GM23338 (cell line): Measurements from ENCODE around the gene GTSE1. TPM values are rescaled to one million over a fixed set of nuclear protein-coding genes. Genes with fewer than 3 reads are reported as not detected.

Experiments used
- ATAC-seq: fragments of 200-7000 bp; cut with Tn5 transposase; 3 replicates; pipeline ENCODE4 v1.9.1; 2020
- DNase-seq: peaks from one replicate; pipeline ENCODE4 v3.0.0-alpha.2; 2015; ENCODE audit warnings: low spot score
- H2AFZ ChIP-seq: fragments of 200-600 bp; sonication (generic); 2 replicates; pipeline ENCODE4 v1.8.0; 2016; ENCODE audit warnings: antibody characterized with exemption, mild to moderate bottlenecking, moderate library complexity
- H3F3A ChIP-seq: fragments of 200-600 bp; sonication (generic); replicated peaks from 2 replicates; pipeline ENCODE4 v1.8.0; 2017; ENCODE audit warnings: antibody characterized with exemption, mixed run types, low read depth
- H3K27ac ChIP-seq: fragments of 200-600 bp; sonication (generic); 2 replicates; pipeline ENCODE4 v1.6.1; 2016; ENCODE audit warnings: low read depth
- H3K27me3 ChIP-seq: fragments of 200-600 bp; sonication (generic); 2 replicates; pipeline ENCODE4 v1.8.0; 2016; ENCODE audit warnings: mild to moderate bottlenecking, mixed run types, moderate library complexity; ENCODE audit not compliant: insufficient read depth
- H3K36me3 ChIP-seq: fragments of 200-600 bp; sonication (generic); 2 replicates; pipeline ENCODE4 v1.8.0; 2016; ENCODE audit warnings: mild to moderate bottlenecking; ENCODE audit not compliant: insufficient read depth
- H3K4me1 ChIP-seq: fragments of 200-600 bp; sonication (generic); 2 replicates; pipeline ENCODE4 v1.8.0; 2016; ENCODE audit warnings: mild to moderate bottlenecking, moderate library complexity; ENCODE audit not compliant: insufficient read depth
- H3K4me2 ChIP-seq: fragments of 200-600 bp; sonication (generic); 2 replicates; pipeline ENCODE4 v1.7.1; 2017; ENCODE audit warnings: mixed run types
- H3K4me3 ChIP-seq: fragments of 200-600 bp; sonication (generic); 2 replicates; pipeline ENCODE4 v1.6.1; 2016; ENCODE audit warnings: mixed run types
- H3K79me2 ChIP-seq: fragments of 200-600 bp; sonication (generic); replicated peaks from 2 replicates; pipeline ENCODE4 v1.8.0; 2017; ENCODE audit warnings: mild to moderate bottlenecking; ENCODE audit not compliant: insufficient read depth
- H3K9me2 ChIP-seq: fragments of 200-600 bp; sonication (generic); 2 replicates; pipeline ENCODE4 v1.8.0; 2017; ENCODE audit not compliant: insufficient read depth
- H4K20me1 ChIP-seq: fragments of 200-600 bp; sonication (generic); replicated peaks from 2 replicates; pipeline ENCODE4 v1.8.0; 2017; ENCODE audit warnings: mild to moderate bottlenecking; ENCODE audit not compliant: insufficient read depth
- H3K27ac Mint-ChIP-seq: 2 replicates; pipeline ENCODE4 v1.8.0; 2020; ENCODE audit warnings: inconsistent platforms, mild to moderate bottlenecking, moderate library complexity, mixed read lengths
- H3K27me3 Mint-ChIP-seq: 3 replicates; pipeline ENCODE4 v1.8.0; 2022; ENCODE audit warnings: low read depth, mild to moderate bottlenecking, moderate library complexity, mixed read lengths, inconsistent platforms; ENCODE audit not compliant: insufficient read depth, poor library complexity
- H3K36me3 Mint-ChIP-seq: 3 replicates; pipeline ENCODE4 v1.8.0; 2021; ENCODE audit warnings: low read depth, mild to moderate bottlenecking, inconsistent platforms, moderate library complexity, mixed read lengths
- H3K4me1 Mint-ChIP-seq: 3 replicates; pipeline ENCODE4 v1.8.0; 2020; ENCODE audit warnings: mild to moderate bottlenecking, inconsistent platforms, mixed read lengths
- H3K4me3 Mint-ChIP-seq: 3 replicates; pipeline ENCODE4 v1.8.0; 2021; ENCODE audit warnings: moderate library complexity, mild to moderate bottlenecking, inconsistent platforms, mixed read lengths
- H3K9me3 Mint-ChIP-seq: 3 replicates; pipeline ENCODE4 v1.8.0; 2020; ENCODE audit warnings: moderate library complexity, mild to moderate bottlenecking, inconsistent platforms, mixed read lengths
- CREB1 ChIP-seq: fragments of 250-450 bp; sonication (Bioruptor Pico); IDR thresholded peaks from 2 replicates; pipeline ENCODE4 v1.5.0; 2020; ENCODE audit warnings: low read depth, mild to moderate bottlenecking, moderate library complexity
- EZH2 ChIP-seq: fragments of 200-600 bp; sonication (generic); IDR thresholded peaks from one replicate; pipeline ENCODE4 v1.8.0; 2017; ENCODE audit warnings: antibody characterized with exemption, mild to moderate bottlenecking, low read depth; ENCODE audit not compliant: unreplicated experiment
- EZH2phosphoT487 ChIP-seq: fragments of 200-600 bp; sonication (generic); IDR thresholded peaks from one replicate; pipeline ENCODE4 v1.8.1; 2018; ENCODE audit warnings: antibody characterized with exemption; ENCODE audit not compliant: unreplicated experiment
- JUNB ChIP-seq: IDR thresholded peaks from one replicate; pipeline ENCODE4 v1.6.1; 2016; ENCODE audit warnings: antibody characterized with exemption; ENCODE audit not compliant: unreplicated experiment
- NANOG ChIP-seq: IDR thresholded peaks from 2 replicates; pipeline ENCODE4 v1.6.1; 2016; ENCODE audit warnings: antibody characterized with exemption, borderline replicate concordance
- POLR2AphosphoS5 ChIP-seq: IDR thresholded peaks from 2 replicates; pipeline ENCODE4 v1.6.1; 2016; ENCODE audit warnings: antibody characterized with exemption, low read depth
- STAT1 ChIP-seq: IDR thresholded peaks from one replicate; pipeline ENCODE4 v1.6.1; 2016; ENCODE audit warnings: antibody characterized with exemption; ENCODE audit not compliant: unreplicated experiment
- ZNF114 ChIP-seq: fragments of 250-450 bp; sonication (Bioruptor Pico); IDR thresholded peaks from 2 replicates; pipeline ENCODE4 v1.5.0; 2020; ENCODE audit warnings: mild to moderate bottlenecking, moderate library complexity
- ZNF331 ChIP-seq: fragments of 250-450 bp; sonication (Bioruptor Pico); IDR thresholded peaks from 2 replicates; pipeline ENCODE4 v1.5.0; 2020; ENCODE audit warnings: low read depth, mild to moderate bottlenecking, moderate library complexity
- polyA plus RNA-seq: library from polyadenylated mRNA; unstranded; fragments of >200 nt; fragmentation: Nextera tagmentation; extraction: Ambion mirVana; gene quantifications from 2 replicates; pipeline ENCODE4 v1.2.1, GENCODE V29; 2016
- total RNA-seq: library from RNA; depleted of rRNA; stranded (reverse); fragments of >200 nt; shearing (Covaris generic); gene quantifications from 2 replicates; pipeline ENCODE4 v1.2.3, GENCODE V29; 2014
- TF ChIP-seq, protein P1 (sequence below): IDR thresholded peaks from 2 replicates; pipeline ENCODE4 v1.6.1; 2016; ENCODE audit warnings: antibody characterized with exemption
- TF ChIP-seq, protein P2 (sequence below), 2 experiments: fragments of 200-600 bp in 1 of 2; sonication (generic) in 1 of 2; conservative IDR thresholded peaks; 2 replicates each; pipeline versions ENCODE4 v1.5.1 to v1.6.1; 2016 to 2017; ENCODE audit warnings: antibody characterized with exemption in 2 of 2, low read depth in 2 of 2, mild to moderate bottlenecking in 2 of 2, moderate library complexity in 1 of 2
- TF ChIP-seq, protein P3 (sequence below): fragments of 250-450 bp; sonication (Bioruptor Pico); IDR thresholded peaks from 2 replicates; pipeline ENCODE4 v1.5.0; 2020; ENCODE audit warnings: mild to moderate bottlenecking, moderate library complexity
- TF ChIP-seq, protein P4 (sequence below): IDR thresholded peaks from one replicate; pipeline ENCODE4 v1.6.1; 2018; ENCODE audit warnings: antibody characterized with exemption; ENCODE audit not compliant: unreplicated experiment

Gene GTSE1
- total and polyA plus RNA-seq, 2 experiments from 2014 or later = 26.3 to 28.6 TPM

DNA sequence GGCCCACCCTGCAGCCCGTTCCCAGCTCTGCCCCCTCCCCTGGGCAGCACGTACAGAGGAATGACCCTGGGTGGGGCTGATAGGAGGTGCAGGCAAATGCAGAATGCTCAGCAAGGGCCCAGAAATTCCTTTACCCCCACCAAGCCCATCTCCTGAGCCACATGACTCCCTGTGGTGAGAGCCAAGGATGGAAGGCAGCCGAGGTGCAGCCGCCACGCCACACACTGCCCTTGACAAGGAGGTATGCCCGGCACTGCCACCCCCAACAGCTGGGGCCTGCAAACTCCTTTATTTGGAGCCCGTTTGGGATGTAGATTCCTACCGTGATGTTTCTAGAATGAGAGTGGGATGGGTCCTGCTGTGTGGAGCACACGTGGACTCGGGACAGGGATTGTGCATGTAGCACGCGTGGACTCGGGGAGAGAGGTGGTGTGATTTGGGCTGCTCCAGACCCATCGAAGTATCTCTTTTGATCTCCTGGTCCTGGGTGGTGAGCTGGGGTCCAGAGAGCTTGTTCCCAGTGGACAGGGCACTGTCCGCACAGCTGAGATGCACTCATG, 12.9 kb downstream of the GTSE1 start:
- Histone ChIP-seq H3K27me3 (no peaks in the 10 kb centered on the region), H3K9me2 (no peaks in the 10 kb centered on the region), H3K79me2 (peaks cover 36% of the 10 kb centered on the region), H3K36me3 (no peaks in the 10 kb centered on the region; the same call in 1 of the 2 replicates), H3K27ac (no peak overlapping the region), H2AFZ (no peak overlapping the region), H3K4me2 (no peak overlapping the region), H3K4me3 (no peak overlapping the region), H4K20me1 (peaks cover 13% of the 10 kb centered on the region; the same call in 1 of the 2 replicates), H3F3A (no peaks in the 10 kb centered on the region), H3K4me1 (no peaks in the 10 kb centered on the region)
- no peak for DNase-seq
- TF ChIP-seq ZNF331 (CRISPR knock-in tag) (no peak), JUNB (no peak), NANOG (no peak), EZH2 (no peak), EZH2phosphoT487 (no peak), ZNF114 (CRISPR knock-in tag) (no peak), CREB1 (CRISPR knock-in tag) (no peak), POLR2AphosphoS5 (no peak), STAT1 (no peak)
- TF ChIP-seq, protein P1, sequence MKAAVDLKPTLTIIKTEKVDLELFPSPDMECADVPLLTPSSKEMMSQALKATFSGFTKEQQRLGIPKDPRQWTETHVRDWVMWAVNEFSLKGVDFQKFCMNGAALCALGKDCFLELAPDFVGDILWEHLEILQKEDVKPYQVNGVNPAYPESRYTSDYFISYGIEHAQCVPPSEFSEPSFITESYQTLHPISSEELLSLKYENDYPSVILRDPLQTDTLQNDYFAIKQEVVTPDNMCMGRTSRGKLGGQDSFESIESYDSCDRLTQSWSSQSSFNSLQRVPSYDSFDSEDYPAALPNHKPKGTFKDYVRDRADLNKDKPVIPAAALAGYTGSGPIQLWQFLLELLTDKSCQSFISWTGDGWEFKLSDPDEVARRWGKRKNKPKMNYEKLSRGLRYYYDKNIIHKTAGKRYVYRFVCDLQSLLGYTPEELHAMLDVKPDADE = no peak
- TF ChIP-seq, protein P2, sequence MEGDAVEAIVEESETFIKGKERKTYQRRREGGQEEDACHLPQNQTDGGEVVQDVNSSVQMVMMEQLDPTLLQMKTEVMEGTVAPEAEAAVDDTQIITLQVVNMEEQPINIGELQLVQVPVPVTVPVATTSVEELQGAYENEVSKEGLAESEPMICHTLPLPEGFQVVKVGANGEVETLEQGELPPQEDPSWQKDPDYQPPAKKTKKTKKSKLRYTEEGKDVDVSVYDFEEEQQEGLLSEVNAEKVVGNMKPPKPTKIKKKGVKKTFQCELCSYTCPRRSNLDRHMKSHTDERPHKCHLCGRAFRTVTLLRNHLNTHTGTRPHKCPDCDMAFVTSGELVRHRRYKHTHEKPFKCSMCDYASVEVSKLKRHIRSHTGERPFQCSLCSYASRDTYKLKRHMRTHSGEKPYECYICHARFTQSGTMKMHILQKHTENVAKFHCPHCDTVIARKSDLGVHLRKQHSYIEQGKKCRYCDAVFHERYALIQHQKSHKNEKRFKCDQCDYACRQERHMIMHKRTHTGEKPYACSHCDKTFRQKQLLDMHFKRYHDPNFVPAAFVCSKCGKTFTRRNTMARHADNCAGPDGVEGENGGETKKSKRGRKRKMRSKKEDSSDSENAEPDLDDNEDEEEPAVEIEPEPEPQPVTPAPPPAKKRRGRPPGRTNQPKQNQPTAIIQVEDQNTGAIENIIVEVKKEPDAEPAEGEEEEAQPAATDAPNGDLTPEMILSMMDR (conservative IDR thresholded peaks at IDR 0.05; ENCODE audit: low read depth in 2 of 2) = no peak
- TF ChIP-seq, protein P3, sequence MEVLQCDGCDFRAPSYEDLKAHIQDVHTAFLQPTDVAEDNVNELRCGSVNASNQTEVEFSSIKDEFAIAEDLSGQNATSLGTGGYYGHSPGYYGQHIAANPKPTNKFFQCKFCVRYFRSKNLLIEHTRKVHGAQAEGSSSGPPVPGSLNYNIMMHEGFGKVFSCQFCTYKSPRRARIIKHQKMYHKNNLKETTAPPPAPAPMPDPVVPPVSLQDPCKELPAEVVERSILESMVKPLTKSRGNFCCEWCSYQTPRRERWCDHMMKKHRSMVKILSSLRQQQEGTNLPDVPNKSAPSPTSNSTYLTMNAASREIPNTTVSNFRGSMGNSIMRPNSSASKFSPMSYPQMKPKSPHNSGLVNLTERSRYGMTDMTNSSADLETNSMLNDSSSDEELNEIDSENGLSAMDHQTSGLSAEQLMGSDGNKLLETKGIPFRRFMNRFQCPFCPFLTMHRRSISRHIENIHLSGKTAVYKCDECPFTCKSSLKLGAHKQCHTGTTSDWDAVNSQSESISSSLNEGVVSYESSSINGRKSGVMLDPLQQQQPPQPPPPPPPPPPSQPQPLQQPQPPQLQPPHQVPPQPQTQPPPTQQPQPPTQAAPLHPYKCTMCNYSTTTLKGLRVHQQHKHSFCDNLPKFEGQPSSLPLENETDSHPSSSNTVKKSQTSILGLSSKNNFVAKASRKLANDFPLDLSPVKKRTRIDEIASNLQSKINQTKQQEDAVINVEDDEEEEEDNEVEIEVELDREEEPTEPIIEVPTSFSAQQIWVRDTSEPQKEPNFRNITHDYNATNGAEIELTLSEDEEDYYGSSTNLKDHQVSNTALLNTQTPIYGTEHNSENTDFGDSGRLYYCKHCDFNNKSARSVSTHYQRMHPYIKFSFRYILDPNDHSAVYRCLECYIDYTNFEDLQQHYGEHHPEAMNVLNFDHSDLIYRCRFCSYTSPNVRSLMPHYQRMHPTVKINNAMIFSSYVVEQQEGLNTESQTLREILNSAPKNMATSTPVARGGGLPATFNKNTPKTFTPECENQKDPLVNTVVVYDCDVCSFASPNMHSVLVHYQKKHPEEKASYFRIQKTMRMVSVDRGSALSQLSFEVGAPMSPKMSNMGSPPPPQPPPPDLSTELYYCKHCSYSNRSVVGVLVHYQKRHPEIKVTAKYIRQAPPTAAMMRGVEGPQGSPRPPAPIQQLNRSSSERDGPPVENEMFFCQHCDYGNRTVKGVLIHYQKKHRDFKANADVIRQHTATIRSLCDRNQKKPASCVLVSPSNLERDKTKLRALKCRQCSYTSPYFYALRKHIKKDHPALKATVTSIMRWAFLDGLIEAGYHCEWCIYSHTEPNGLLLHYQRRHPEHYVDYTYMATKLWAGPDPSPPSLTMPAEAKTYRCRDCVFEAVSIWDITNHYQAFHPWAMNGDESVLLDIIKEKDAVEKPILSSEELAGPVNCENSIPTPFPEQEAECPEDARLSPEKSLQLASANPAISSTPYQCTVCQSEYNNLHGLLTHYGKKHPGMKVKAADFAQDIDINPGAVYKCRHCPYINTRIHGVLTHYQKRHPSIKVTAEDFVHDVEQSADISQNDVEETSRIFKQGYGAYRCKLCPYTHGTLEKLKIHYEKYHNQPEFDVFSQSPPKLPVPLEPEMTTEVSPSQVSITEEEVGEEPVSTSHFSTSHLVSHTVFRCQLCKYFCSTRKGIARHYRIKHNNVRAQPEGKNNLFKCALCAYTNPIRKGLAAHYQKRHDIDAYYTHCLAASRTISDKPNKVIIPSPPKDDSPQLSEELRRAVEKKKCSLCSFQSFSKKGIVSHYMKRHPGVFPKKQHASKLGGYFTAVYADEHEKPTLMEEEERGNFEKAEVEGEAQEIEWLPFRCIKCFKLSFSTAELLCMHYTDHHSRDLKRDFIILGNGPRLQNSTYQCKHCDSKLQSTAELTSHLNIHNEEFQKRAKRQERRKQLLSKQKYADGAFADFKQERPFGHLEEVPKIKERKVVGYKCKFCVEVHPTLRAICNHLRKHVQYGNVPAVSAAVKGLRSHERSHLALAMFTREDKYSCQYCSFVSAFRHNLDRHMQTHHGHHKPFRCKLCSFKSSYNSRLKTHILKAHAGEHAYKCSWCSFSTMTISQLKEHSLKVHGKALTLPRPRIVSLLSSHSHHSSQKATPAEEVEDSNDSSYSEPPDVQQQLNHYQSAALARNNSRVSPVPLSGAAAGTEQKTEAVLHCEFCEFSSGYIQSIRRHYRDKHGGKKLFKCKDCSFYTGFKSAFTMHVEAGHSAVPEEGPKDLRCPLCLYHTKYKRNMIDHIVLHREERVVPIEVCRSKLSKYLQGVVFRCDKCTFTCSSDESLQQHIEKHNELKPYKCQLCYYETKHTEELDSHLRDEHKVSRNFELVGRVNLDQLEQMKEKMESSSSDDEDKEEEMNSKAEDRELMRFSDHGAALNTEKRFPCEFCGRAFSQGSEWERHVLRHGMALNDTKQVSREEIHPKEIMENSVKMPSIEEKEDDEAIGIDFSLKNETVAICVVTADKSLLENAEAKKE (CRISPR knock-in tag) = no peak
- TF ChIP-seq, protein P4, sequence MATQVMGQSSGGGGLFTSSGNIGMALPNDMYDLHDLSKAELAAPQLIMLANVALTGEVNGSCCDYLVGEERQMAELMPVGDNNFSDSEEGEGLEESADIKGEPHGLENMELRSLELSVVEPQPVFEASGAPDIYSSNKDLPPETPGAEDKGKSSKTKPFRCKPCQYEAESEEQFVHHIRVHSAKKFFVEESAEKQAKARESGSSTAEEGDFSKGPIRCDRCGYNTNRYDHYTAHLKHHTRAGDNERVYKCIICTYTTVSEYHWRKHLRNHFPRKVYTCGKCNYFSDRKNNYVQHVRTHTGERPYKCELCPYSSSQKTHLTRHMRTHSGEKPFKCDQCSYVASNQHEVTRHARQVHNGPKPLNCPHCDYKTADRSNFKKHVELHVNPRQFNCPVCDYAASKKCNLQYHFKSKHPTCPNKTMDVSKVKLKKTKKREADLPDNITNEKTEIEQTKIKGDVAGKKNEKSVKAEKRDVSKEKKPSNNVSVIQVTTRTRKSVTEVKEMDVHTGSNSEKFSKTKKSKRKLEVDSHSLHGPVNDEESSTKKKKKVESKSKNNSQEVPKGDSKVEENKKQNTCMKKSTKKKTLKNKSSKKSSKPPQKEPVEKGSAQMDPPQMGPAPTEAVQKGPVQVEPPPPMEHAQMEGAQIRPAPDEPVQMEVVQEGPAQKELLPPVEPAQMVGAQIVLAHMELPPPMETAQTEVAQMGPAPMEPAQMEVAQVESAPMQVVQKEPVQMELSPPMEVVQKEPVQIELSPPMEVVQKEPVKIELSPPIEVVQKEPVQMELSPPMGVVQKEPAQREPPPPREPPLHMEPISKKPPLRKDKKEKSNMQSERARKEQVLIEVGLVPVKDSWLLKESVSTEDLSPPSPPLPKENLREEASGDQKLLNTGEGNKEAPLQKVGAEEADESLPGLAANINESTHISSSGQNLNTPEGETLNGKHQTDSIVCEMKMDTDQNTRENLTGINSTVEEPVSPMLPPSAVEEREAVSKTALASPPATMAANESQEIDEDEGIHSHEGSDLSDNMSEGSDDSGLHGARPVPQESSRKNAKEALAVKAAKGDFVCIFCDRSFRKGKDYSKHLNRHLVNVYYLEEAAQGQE = no peak
- H3K4me1 Mint-ChIP-seq = no peaks in the 10 kb centered on the region
- no peak overlapping the region for H3K4me3 Mint-ChIP-seq
- H3K9me3 Mint-ChIP-seq = no peaks in the 10 kb centered on the region
- no peak for ATAC-seq
- no peak overlapping the region for H3K27ac Mint-ChIP-seq
- peaks cover 2% of the 10 kb centered on the region for H3K27me3 Mint-ChIP-seq
- peaks cover 27% of the 10 kb centered on the region for H3K36me3 Mint-ChIP-seq
